Fibroblast of peridontal ligament (primary cell): ENCODE results near the gene CNOT1.
"Not testable (repeated sequence)": the region's sequence is repeated elsewhere in the genome, so short reads cannot be mapped to it uniquely, and the experiment has no call there.

Experiments
- DNase-seq: peaks from one replicate; pipeline ENCODE4 v3.0.0-alpha.2; 2010; ENCODE audit errors: extremely low read depth

Gene CNOT1

DNA sequence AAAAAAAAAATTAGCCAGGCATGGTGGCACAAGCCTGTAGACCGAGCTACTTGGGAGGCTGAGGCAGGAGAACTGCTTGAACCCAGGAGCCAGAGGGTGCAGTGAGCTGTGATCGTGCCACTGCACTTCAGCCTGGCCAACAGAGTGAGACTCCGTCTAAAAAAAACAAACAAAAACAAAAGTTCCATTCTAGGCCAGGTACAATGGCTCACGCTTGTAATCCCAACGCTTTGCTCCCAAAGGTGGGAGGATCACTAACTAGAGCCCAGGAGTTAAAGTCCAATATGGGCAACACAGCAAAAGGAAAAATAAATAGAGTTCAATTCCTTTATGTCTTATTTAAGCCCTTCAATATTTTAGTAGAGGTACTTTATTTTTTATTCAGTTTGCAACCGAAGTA, 47.5 kb downstream of the CNOT1 start:
- DNase-seq: no peak

DNA sequence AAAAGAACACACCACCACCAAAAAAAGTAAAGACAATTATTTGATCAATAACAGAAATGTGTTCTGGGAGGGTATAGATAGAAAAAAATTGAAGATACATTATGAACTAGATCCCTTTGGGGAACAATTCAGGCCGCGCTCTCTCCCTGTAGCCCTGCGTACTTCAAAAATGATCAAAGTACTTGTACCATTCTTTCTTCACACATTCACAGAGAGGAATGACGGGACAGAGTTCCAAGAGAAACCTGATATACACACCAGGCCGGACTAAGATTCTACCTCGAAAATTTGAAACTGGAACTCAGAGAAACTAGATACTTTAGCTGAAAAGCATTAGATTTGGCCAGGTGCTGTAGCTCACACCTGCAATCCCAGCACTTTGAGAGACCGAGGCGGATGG, 50.0 kb downstream of the CNOT1 start:
- no peak for DNase-seq

DNA sequence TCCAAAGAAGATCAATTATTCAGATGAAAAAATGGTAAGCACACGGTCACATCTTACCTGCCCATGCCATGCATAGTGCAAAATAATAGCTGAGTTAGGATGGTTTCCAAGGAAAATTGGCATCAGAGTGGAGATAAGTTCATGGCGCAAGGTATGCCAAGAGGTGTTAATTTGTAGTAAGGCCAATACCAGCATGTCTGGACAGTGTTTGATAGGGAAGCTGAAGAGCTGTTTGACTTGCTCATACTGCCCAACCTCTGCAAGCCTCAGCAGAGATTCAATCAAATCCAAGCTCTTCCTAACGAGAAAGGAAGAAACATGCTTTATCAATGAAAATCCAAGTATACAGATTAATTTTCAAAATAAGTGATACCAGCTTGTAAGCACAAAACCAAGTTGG, 51.0 kb downstream of the CNOT1 start:
- no peak for DNase-seq

DNA sequence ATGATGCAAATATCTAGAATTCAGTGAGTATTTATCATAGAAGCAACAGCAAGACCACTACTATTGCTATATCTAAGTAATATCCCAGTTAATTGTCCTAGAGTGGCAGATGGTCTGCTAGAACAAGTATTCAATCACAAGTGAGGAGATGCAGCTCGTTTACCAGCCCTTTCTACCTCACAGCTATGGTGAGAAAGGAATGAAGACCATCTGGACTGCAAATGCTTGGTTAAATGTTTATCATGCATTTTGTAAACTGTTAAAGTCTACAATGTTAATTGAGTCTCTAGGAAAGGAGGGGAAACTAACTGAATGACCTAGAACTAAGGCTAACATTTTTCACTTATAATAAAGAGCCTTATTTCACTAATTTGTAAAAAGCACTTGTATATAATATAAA, 52.5 kb downstream of the CNOT1 start:
- DNase-seq: no peak

DNA sequence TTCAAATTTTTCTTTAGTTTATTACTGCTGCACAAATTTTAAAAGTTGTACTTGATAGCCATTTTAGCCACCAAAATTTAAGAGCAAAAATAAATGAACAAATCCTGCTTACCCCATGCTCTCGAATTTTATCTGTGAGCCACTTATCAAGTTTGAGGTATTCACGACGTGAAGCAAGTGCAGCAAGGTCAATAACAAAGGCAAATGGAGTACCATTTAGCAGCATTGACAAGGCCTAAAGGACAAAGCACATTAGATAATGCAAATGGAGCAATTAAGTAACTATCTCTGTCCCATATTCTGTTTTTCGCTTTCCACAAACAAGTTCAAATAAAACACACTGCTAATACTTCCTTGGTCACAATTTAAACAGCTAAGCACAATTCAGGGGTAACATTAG, 54.7 kb downstream of the CNOT1 start:
- no peak for DNase-seq

DNA sequence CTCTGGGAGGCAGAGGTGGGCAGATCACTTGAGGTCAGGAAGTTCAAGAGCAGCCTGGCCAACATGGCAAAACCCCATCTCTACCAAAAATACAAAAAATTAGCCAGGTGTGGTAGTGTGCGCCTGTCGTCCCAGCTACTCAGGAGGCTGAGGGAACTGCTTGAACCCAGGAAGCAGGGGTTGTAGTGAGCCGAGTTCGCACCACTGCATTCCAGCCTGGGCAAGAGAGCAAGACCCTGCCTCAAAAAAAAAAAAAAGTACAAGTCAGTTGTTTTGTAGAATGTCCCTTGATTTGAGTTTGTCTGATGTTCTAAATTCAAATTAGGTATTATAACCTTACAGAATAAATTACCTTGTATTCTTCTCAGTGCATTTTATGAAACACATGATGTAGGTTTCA, 63.9 kb downstream of the CNOT1 start:
- DNase-seq: not testable (repeated sequence)

DNA sequence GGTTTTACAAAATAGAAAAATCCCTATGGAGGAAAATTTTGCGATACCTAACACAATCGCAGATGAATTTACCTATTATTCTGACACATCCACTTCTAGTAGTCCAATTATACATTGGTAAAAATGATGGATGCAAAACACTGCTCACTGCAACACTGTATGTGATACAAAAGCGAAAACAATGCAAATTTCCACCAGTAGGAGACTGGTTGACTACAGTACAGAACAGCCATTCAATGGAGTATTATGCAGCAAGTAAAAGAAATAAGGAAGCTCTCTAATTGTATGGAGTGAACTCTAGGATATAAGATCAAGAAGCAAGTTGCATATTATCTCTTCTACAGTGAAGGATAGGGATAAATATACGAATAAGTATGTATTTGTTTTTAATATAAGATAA, 65.9 kb downstream of the CNOT1 start:
- DNase-seq: no peak

DNA sequence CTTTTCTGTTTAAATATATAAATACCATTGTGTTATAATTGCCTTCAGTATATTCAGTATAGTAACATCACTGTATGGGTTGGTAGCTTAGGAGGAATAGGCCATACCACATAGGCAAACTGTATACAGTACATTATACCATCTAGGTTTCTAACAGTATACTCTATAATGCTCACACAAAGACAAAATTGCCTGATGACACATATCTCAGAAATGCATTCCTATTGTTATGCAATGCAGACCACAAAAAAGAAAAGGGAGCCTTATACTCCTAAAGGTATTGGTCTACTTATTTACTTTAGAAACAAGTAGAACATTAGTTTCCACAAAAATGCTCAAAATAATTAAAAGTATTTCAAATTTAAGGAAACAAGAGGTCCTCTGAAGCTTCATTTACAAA, 66.4 kb downstream of the CNOT1 start:
- peak; percentile 63 for DNase-seq

DNA sequence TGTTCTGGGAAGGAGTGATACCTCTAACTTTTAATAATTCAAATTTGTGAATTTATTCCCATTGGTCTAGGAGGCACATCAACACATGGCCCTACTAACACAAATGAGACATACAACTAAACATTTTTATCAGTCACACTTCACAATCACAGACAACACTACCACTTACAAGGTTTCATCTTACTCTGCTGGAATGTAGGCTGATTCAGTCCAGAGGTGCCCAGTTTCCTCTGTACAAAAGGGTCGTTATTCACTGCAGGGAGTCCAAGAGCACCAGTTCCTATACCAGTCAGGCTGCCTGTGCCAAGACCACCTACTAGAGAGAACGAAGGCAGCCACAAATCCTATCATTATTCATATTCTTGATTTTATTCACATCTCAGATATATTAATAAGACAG, 72.9 kb downstream of the CNOT1 start:
- no peak for DNase-seq

DNA sequence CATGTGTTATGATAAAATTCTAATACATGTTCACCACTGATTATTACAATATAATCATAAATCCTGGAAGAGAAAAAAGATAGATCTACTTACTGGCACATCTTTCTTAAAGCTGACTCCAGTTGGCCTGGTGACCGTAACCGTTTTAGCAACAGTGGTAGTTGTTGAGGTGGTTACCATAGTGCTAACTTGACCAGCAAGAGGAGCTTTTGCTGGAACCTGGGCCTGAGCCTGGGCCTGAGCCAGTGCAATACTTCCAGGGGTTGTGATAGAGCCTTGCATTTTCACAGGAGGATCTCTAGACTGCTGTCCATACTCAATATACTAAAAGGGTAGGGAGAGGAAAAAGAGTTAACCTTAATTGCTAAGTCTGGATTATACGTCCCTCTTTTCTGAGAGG, 78.1 kb downstream of the CNOT1 start:
- DNase-seq: no peak

DNA sequence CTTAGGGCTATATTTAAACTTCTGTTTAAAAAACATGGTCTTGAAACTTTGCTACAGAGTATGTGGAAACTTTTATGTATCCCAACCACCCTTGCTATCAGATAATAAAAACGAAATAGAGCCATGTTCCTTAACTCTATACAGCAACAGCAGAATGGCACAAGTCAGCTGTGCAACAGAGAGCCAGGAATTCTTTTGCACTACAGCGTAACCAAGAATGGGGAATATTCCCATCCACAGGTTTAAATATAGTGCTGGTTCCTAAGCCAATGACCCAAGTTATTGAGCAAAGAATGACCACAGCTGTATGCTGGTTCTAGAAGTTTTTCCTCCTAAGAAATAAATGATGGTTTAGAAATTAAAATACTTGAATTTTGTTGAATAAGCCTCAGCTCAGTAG, 81.2 kb downstream of the CNOT1 start:
- DNase-seq: no peak

DNA sequence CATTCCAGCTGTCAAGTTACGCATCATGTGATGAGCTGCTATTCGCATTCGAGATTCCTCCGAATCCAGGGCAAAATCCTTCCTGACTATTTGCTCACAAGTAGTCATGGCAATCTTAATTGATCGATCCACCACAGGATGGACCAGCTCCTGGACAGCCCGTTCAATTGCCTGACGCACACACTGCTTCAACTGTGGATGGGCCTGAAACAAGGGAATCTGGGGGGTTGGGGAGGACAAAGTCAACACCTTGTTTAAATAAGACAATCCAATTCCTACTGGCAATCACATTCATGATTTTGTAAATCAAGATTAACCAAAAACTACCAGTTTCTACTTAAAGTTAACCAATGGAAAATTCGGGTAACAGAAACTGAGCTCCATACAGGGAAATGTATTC, 85.9 kb downstream of the CNOT1 start:
- DNase-seq: no peak

DNA sequence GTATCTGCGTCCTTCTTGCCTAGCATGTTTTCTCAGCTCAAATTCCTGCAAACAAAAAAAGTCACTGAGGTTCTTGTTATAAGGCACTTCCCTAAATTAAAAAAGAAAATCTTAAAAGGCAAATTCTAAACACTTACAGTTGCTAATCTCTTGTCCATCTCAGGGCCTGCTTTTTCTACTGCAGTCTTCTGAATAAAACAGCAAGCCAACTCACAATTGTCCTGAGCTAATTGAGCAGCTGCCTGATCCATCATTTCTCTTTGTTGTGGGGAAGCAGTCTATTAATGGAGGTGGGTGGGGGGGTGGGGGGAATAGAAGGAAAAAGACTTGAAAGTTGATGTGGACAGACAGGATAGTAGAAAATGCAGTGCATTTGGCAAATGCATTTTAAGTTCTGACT, 87.3 kb downstream of the CNOT1 start:
- DNase-seq: no peak

DNA sequence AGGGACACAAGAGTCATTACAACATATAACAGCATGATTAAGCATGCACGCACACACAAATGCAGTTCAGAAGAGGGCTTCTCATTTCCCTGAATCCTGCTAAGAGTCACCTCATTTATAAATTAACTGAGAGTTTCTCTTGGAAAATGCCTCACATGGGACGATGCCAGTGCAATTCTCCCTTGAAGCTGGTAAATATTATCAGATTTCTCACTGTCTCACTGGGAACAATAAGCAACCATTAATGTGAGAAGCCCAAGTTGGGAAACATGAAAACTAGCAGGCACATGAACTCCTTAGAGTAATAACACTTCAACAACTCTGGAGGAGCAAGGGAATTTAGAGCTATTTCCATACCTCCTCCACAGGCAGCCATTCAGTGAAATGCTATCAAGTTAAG, 87.9 kb downstream of the CNOT1 start:
- DNase-seq: no peak

DNA sequence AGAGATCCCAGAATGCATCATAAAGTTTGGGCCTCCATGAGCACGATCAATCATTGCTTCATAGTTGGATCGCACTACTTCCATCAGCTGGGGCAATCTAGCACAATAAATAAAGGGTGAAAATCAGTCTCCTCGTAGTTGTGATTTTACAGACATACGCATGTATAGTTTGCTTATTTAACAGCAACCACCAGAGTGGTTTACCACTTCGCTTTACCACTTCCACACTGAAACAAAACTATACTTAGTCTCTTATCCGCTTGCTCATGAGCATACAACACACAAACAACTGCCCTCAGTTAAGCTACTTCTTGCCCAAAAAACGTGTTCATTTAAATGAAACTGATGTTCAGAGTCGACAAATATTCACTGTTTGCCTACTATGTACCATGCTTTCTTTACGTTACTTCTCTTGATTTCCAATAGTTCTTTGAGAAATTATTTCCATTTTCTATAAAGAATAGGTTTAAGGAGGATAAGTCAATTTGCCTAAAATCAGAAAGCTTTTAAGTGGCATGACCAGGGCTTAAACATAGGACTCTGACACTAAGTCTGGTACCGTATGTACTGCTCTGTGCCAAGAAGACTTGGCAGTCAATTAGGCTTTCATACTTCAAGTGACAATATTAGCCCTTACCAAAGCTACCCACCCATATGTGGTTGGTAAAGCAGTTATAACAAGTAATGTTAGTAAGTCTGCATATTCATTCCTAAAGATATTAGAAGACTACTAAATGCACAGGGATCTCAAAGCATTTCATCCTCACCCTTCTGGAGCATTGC, 92.3 kb downstream of the CNOT1 start:
- no peak for DNase-seq

DNA sequence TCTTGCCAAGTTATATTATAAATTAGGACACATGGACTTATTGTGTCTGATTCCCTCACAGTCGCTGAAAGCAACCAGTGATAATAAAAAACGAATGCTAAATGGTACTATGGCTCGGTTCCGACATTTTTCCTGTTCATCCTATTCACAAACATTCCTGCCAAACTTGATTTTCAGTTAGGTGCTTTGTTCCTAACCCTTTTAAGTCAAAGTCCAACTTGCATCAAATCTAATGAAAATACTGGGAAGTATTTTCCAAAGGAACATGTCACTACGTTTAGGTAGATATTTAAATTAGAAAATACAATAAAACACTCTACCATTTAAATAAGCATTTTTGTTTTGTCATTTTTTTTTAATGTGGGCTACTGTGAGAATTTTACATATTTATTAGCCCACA, 93.3 kb downstream of the CNOT1 start:
- DNase-seq: no peak

DNA sequence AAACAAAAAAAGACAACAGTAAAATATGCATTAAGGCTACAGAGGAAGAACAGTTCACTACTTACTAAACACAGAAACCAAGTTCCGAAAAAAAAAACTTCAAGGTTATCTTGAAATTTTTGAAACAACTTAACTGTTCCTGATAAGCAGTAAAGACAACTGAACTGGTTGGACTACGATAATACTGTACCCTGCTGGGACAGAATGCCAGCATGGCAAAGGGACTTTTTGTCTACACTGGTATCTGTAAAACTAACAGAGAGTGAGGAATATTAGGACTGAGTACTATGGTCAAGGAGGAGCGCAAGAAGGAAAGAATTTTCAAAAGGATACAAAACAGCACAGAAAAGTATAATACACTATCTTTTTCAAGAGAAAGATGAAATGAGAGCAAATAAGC, 94.5 kb downstream of the CNOT1 start:
- DNase-seq: no peak

DNA sequence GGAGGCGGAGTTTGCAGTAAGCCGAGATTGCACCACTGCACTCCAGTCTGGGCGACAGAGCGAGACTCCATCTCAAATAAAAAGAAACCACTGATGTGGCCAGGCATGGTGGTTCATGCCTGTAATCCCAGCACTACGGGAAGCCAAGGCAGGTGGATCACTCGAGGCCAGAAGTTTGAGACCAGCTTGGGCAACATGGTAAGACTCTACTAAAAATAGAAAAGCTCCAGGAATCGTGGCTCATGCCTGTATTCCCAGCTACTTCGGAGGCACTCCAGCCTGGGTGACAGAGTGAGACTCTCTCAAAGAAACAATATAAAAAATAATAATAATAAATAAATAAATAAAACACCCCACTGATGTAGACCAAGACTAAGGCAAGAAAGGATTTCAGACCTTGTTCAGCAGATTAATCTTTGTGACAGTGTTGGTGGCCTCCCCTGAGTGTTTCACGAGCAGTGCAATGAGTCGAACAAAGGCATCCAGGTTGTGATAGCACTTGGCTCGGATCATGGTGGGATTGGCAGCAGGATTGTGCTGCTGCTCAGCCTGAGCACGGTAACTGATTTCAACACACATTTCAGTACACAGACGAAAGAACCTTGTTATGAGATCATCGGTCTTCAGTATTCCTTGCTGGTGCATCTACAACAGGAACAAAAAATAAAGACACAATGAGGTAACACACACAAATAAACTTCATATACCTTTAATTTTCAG, 95.7 kb downstream of the CNOT1 start:
- no peak for DNase-seq

DNA sequence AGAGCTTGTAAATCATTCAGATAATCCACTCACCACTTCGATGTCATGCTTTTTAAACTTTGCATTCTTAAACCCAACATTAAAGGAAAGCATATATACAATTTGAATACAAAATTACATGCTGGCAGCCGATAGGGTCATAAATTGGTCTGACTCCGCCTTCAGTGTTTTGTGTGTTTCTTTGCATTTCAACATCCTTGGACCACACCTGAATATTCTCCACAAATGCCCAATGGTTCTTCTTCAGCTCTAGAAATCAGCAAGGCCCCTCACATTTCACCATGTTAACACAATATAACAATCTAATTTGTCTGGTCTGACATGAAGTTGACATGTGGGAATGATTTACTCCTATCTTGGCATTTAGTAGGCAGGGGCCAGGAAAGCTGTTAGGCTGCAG, 97.2 kb downstream of the CNOT1 start:
- DNase-seq: no peak

DNA sequence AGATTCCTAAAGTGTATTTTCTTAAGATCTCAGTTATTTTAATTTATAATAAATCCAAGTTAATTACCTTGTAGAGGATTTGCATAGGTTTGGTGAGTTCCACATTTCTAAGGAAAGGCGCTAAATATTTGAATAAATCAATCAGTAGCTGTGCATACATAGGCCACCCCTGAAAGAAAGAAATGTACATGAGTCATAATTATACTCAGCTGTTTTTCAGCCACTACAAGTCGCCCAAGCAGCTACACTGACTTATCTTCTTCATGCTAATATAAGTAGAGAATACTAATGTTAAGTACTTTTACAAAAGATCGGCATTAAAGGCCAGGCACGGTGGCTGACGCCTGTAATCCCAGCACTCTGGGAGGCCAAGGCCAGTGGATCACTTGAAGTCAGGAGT, 99.4 kb downstream of the CNOT1 start:
- peak; percentile 10 for DNase-seq

DNA sequence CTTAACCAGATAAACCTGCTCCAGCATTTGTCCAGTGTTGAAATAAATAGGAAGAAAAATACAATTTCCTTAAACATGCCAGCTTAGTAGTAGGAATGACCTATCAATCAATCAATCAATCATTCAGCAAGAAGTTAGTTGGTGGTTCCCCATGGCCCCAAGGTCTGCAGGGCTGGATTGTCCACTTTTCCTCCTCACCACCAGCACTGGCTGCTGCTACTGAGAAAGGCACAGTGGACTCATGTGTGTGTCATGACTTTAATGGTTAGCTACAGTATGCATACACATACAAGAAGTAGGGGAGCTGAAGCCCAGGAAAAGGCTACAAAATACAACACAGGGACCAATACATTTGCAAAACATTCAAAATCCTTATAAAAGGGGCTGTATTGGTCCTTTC, 109.9 kb downstream of the CNOT1 start:
- DNase-seq: no peak

DNA sequence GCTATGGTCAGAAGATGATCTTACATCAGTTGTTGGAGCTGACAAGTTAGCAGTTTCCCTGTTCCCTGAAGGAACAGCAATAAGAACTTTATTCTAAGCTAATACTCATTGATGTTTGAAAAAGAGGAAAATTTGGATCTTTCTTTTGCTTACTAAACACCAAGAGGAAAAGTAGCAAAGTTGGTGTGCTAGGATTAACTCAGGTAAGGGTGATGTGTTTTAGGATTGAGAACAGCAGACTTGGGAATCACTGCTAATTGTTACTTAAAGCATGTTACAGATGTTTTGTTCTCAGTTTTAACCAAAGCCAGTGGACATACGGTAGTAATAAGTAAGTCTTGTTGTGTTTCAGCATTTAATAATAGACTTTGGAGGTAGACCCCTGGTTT, 110.7 kb downstream of the CNOT1 start:
- no peak for DNase-seq

DNA sequence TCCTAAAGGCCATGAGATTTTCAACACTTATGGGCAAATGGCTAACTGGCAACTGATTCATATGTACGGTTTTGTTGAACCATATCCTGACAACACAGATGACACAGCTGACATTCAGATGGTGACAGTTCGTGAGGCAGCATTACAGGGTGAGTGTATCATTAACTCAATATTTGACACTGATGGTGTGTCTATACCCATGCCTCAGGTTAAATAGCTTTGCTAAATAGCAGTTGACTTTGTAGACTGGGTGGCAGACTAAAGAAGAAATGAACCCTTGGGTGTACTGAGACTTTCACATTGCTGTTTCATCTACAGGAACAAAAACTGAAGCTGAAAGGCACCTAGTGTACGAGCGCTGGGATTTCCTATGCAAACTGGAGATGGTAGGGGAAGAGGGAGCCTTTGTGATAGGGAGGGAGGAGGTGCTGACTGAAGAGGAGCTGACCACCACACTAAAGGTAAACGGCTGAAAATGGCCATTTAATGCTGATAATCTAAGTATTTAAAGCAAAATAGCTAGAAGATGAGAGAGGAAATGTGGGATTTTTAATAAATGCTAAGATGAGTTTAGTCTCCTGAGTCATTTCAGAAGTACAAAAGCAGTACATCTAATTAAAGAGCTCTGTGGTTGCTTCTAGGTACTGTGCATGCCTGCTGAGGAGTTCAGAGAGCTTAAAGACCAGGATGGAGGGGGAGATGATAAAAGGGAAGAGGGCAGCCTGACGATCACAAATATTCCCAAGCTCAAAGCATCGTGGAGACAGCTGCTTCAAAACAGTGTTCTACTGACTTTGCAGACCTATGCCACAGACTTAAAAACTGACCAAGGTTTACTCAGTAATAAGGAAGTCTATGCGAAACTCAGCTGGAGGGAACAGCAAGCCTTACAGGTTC, 111.3 kb downstream of the CNOT1 start:
- no peak for DNase-seq
